RWPE2 (cell line): ENCODE measurements around the gene WDR18.

Source experiments
- ATAC-seq: fragments of 200-7000 bp; cut with Tn5 transposase; 3 replicates; pipeline ENCODE4 v1.9.1; 2021; ENCODE audit warnings: low read depth
- DNase-seq: peaks from one replicate; pipeline ENCODE4 v3.0.0-alpha.2; 2020; ENCODE audit warnings: low spot score
- H3K27ac ChIP-seq: fragments of 450-650 bp; 2 replicates; pipeline ENCODE4 v1.5.1; 2017; ENCODE audit warnings: mild to moderate bottlenecking; ENCODE audit not compliant: poor library complexity, severe bottlenecking
- H3K27me3 ChIP-seq: fragments of 250-450 bp; sonication (Bioruptor Pico); 2 replicates; pipeline ENCODE4 v1.5.1; 2021; ENCODE audit warnings: mild to moderate bottlenecking, moderate library complexity; ENCODE audit not compliant: insufficient read depth, poor library complexity, severe bottlenecking
- H3K36me3 ChIP-seq: fragments of 250-450 bp; sonication (Bioruptor Pico); 2 replicates; pipeline ENCODE4 v1.5.1; 2020; ENCODE audit warnings: low read depth, mild to moderate bottlenecking, moderate library complexity
- H3K4me1 ChIP-seq: fragments of 250-450 bp; sonication (Bioruptor Pico); 2 replicates; pipeline ENCODE4 v1.5.1; 2021; ENCODE audit warnings: mild to moderate bottlenecking, moderate library complexity; ENCODE audit not compliant: insufficient read depth, poor library complexity, severe bottlenecking
- H3K4me3 ChIP-seq: fragments of 250-450 bp; sonication (Bioruptor Pico); 2 replicates; pipeline ENCODE4 v1.5.1; 2021; ENCODE audit warnings: mild to moderate bottlenecking, moderate library complexity; ENCODE audit not compliant: severe bottlenecking
- H3K9me3 ChIP-seq: fragments of 250-450 bp; sonication (Bioruptor Pico); 2 replicates; pipeline ENCODE4 v1.5.1; 2021; ENCODE audit warnings: mild to moderate bottlenecking, moderate library complexity; ENCODE audit not compliant: severe bottlenecking
- CTCF ChIP-seq: fragments of 450-650 bp; IDR thresholded peaks from one replicate; pipeline ENCODE4 v1.5.1; 2017; ENCODE audit warnings: mild to moderate bottlenecking, moderate library complexity; ENCODE audit not compliant: poor library complexity, severe bottlenecking

Gene WDR18

GRCh38 chr19:1035998-1036621 lies 52.0 kb downstream of the WDR18 start:
- TF ChIP-seq CTCF = no peak
- peaks cover 59% of the 10 kb centered on the region for H3K36me3 ChIP-seq
- H3K4me3 ChIP-seq = no peak overlapping the region
- no peaks in the 10 kb centered on the region for H3K27me3 ChIP-seq
- DNase-seq = peak; percentile 56
- no peaks in the 10 kb centered on the region for H3K4me1 ChIP-seq
- H3K9me3 ChIP-seq = no peaks in the 10 kb centered on the region
- ATAC-seq = no peak
- H3K27ac ChIP-seq = no peak overlapping the region

GRCh38 chr19:1037621-1038064 lies 53.5 kb downstream of the WDR18 start:
- Histone ChIP-seq H3K36me3 (peaks cover 51% of the 10 kb centered on the region), H3K4me1 (no peaks in the 10 kb centered on the region), H3K27me3 (no peaks in the 10 kb centered on the region), H3K4me3 (no peak overlapping the region), H3K9me3 (no peaks in the 10 kb centered on the region), H3K27ac (peak overlapping the region; percentile 58)
- DNase-seq (no peak), ATAC-seq (no peak)
- no peak for TF ChIP-seq CTCF

GRCh38 chr19:1038978-1039645 lies 55.0 kb downstream of the WDR18 start:
- Histone ChIP-seq H3K36me3 (peaks cover 44% of the 10 kb centered on the region), H3K4me1 (no peaks in the 10 kb centered on the region), H3K4me3 (no peak overlapping the region), H3K27ac (peak overlapping the region; percentile 58), H3K9me3 (no peaks in the 10 kb centered on the region), H3K27me3 (no peaks in the 10 kb centered on the region)
- DNase-seq = no peak
- no peak for ATAC-seq
- TF ChIP-seq CTCF = no peak

- Histone ChIP-seq H3K36me3 (peaks cover 44% of the 10 kb centered on the region), H3K4me1 (no peaks in the 10 kb centered on the region), H3K4me3 (peak within 1 kb of the TSS; percentile 42), H3K27me3 (no peaks in the 10 kb centered on the region), H3K27ac (peak within 1 kb of the TSS; percentile 58), H3K9me3 (no peaks in the 10 kb centered on the region)
- peak; percentile 90 for ATAC-seq
- TF ChIP-seq CTCF = no peak
- DNase-seq = peak; percentile 96
Measured at GRCh38 chr19:1039646-1040475, 55.7 kb downstream of the WDR18 start, which contains the start of gene ABCA7. Gene ABCA7 (plus strand): TSS chr19:1040107. CDS start chr19:1041362, 1,255 bp downstream.
